ENCODE data around the gene TMEM125.

GRCh38 chr1:43318831-43319230, 49.0 kb downstream of the TMEM125 start:
- TF ChIP-seq CTCF (IDR thresholded peaks at IDR 0.05) (no peak), POLR2A (IDR thresholded peaks at IDR 0.05) (no peak)
